ENCODE measurements around the gene CRLF1. TPM values are rescaled to one million over a fixed set of nuclear protein-coding genes. Genes with fewer than 3 reads are reported as not detected.

Gene CRLF1
- total RNA-seq, 1 experiment from 2014 or later = 16.2 TPM

GRCh38 chr19:18587561-18587960 lies 19.0 kb downstream of the CRLF1 start:
- Histone ChIP-seq H3K23me2 (ENCODE audit: insufficient read length, low read depth, low read length, poor library complexity, severe bottlenecking) (peaks cover 15% of the 10 kb centered on the region), H4K91ac (ENCODE audit: insufficient read length, low read depth, low read length) (no peak overlapping the region), H2BK120ac (ENCODE audit: low read depth, low read length, poor library complexity, severe bottlenecking) (no peak overlapping the region), H2AK5ac (ENCODE audit: insufficient read length, low read length) (no peak overlapping the region), H3K9me3 (ENCODE audit: control insufficient read depth, low read depth, low read length) (no peaks in the 10 kb centered on the region), H3T11ph (ENCODE audit: low read length) (no peak overlapping the region), H3K18ac (ENCODE audit: insufficient read length, low read depth, low read length) (no peak overlapping the region), H2BK12ac (ENCODE audit: insufficient read length, low read depth, low read length) (no peak overlapping the region), H2AFZ (ENCODE audit: low read length) (no peak overlapping the region), H3K56ac (ENCODE audit: insufficient read length, low read depth, low read length) (no peak overlapping the region), H3K27ac (ENCODE audit: insufficient read length, low read depth, low read length) (no peak overlapping the region), H4K8ac (replicated peaks; ENCODE audit: insufficient read length, low read depth, low read length) (no peak overlapping the region), H3K79me2 (ENCODE audit: insufficient read depth, low read length) (no peaks in the 10 kb centered on the region), H3K4me1 (ENCODE audit: insufficient read depth, low read length) (peaks cover 2% of the 10 kb centered on the region; the same call in 1 of the 2 replicates), H4K5ac (ENCODE audit: insufficient read length, low read depth, low read length) (no peak overlapping the region), H3K23ac (ENCODE audit: insufficient read length, low read depth, low read length) (no peak overlapping the region), H2BK5ac (ENCODE audit: insufficient read length, low read length) (no peak overlapping the region), H3K79me1 (ENCODE audit: insufficient read depth, low read depth, low read length, poor library complexity, severe bottlenecking) (no peaks in the 10 kb centered on the region), H4K20me1 (ENCODE audit: control insufficient read depth, insufficient read depth, insufficient read length) (no peaks in the 10 kb centered on the region), H3K27me3 (ENCODE audit: insufficient read depth, low read length) (no peaks in the 10 kb centered on the region), H3K9ac (ENCODE audit: extremely low read depth, insufficient read length, low read length) (no peak overlapping the region), H3K4ac (ENCODE audit: low read depth, low read length) (no peak overlapping the region), H3K14ac (ENCODE audit: insufficient read depth, low read length) (no peak overlapping the region), H2BK20ac (ENCODE audit: low read depth, low read length, poor library complexity, severe bottlenecking) (no peak overlapping the region), H3K4me2 (ENCODE audit: insufficient read depth, insufficient read length, low read length) (no peak overlapping the region), H2BK15ac (ENCODE audit: low read depth, low read length) (no peak overlapping the region)
- TF ChIP-seq CTCF (conservative IDR thresholded peaks at IDR 0.05) = no peak
- Mint-ChIP-seq H3K4me1 (peaks cover 20 to 22% of the 10 kb centered on the region in 2 experiments), H3K27ac (peak overlapping the region in 1 of 3 experiments; percentile 42; a peak in 2 of 7 replicates), H3K27me3 (ENCODE audit: low read depth) (peaks cover 7% of the 10 kb centered on the region), H3K36me3 (ENCODE audit: insufficient read depth in 1 of 3, low read depth in 3 of 3) (peaks cover 3 to 13% (median 5%) of the 10 kb centered on the region in 3 experiments; a peak in 6 of 7 replicates), H3K4me3 (peak overlapping the region; percentile 43 to 77; a peak in 3 of 5 replicates), H3K9me3 (no peaks in the 10 kb centered on the region; a peak in 1 of 5 replicates)
- no CpG with 5 or more reads among the region's 12 CpGs for WGBS (ENCODE audit: extremely low coverage, insufficient read length, low lambda C conversion rate)
- DNase-seq = no peak

Measured in H9 (cell line).